MM.1S (cell line): ENCODE results near the gene SNX25.

Experiments used
- DNase-seq: peaks from one replicate; pipeline ENCODE4 v3.0.0-alpha.2; 2015
- H2AFZ ChIP-seq: fragments of 300-600 bp; sonication (generic); 2 replicates; pipeline ENCODE4 v1.6.0; 2016; ENCODE audit warnings: antibody characterized with exemption, low read length
- H3F3A ChIP-seq: fragments of 300-600 bp; sonication (generic); 2 replicates; pipeline ENCODE4 v1.6.1; 2016; ENCODE audit warnings: mild to moderate bottlenecking, antibody characterized with exemption, low read length, moderate library complexity, mixed read lengths; ENCODE audit not compliant: insufficient read depth
- H3K27ac ChIP-seq: fragments of 300-600 bp; sonication (generic); 2 replicates; pipeline ENCODE4 v1.5.1; 2016; ENCODE audit warnings: mild to moderate bottlenecking, low read length
- H3K27me3 ChIP-seq: fragments of 300-600 bp; sonication (generic); replicated peaks from 2 replicates; pipeline ENCODE4 v1.6.0; 2016; ENCODE audit warnings: low read length; ENCODE audit not compliant: insufficient read depth
- H3K36me3 ChIP-seq: fragments of 300-600 bp; sonication (generic); replicated peaks from 2 replicates; pipeline ENCODE4 v1.6.1; 2016; ENCODE audit warnings: mild to moderate bottlenecking, low read length, mixed read lengths; ENCODE audit not compliant: insufficient read depth
- H3K4me1 ChIP-seq: fragments of 300-600 bp; sonication (generic); 2 replicates; pipeline ENCODE4 v1.6.1; 2016; ENCODE audit warnings: low read length, mixed read lengths
- H3K4me2 ChIP-seq: fragments of 300-600 bp; sonication (generic); 2 replicates; pipeline ENCODE4 v1.6.0; 2016; ENCODE audit warnings: low read depth, low read length
- H3K4me3 ChIP-seq: fragments of 300-600 bp; sonication (generic); 2 replicates; pipeline ENCODE4 v1.5.1; 2016; ENCODE audit warnings: low read length, mixed read lengths
- H3K79me2 ChIP-seq: fragments of 300-600 bp; sonication (generic); 2 replicates; pipeline ENCODE4 v1.6.1; 2016; ENCODE audit warnings: mixed run types, low read length, mixed read lengths
- H3K9ac ChIP-seq: fragments of 300-600 bp; sonication (generic); 2 replicates; pipeline ENCODE4 v1.6.1; 2016; ENCODE audit warnings: low read length, mixed read lengths
- H3K9me2 ChIP-seq: fragments of 300-600 bp; sonication (generic); replicated peaks from 2 replicates; pipeline ENCODE4 v1.6.1; 2016; ENCODE audit warnings: mild to moderate bottlenecking, low read length, mixed read lengths; ENCODE audit not compliant: insufficient read depth
- H3K9me3 ChIP-seq: fragments of 300-600 bp; sonication (generic); replicated peaks from 2 replicates; pipeline ENCODE4 v1.6.1; 2016; ENCODE audit warnings: mild to moderate bottlenecking, low read length, mixed read lengths; ENCODE audit not compliant: insufficient read depth
- H4K20me1 ChIP-seq: fragments of 300-600 bp; sonication (generic); 2 replicates; pipeline ENCODE4 v1.6.1; 2016; ENCODE audit warnings: mild to moderate bottlenecking, low read length, moderate library complexity, mixed read lengths; ENCODE audit not compliant: insufficient read depth
- EZH2 ChIP-seq: fragments of 300-600 bp; sonication (generic); optimal IDR thresholded peaks from 2 replicates; pipeline ENCODE3; 2017; ENCODE audit warnings: low read depth, mild to moderate bottlenecking, antibody characterized with exemption, low read length, mixed read lengths
- EZH2phosphoT487 ChIP-seq: fragments of 300-600 bp; sonication (generic); IDR thresholded peaks from 2 replicates; pipeline ENCODE4 v1.6.1; 2018; ENCODE audit warnings: antibody characterized with exemption, low read length
- TF ChIP-seq, protein P1 (sequence below): fragments of 300-600 bp; sonication (generic); IDR thresholded peaks from 2 replicates; pipeline ENCODE4 v1.5.1; 2016; ENCODE audit warnings: antibody characterized with exemption, low read length, mixed read lengths

The SNX25 gene

DNA sequence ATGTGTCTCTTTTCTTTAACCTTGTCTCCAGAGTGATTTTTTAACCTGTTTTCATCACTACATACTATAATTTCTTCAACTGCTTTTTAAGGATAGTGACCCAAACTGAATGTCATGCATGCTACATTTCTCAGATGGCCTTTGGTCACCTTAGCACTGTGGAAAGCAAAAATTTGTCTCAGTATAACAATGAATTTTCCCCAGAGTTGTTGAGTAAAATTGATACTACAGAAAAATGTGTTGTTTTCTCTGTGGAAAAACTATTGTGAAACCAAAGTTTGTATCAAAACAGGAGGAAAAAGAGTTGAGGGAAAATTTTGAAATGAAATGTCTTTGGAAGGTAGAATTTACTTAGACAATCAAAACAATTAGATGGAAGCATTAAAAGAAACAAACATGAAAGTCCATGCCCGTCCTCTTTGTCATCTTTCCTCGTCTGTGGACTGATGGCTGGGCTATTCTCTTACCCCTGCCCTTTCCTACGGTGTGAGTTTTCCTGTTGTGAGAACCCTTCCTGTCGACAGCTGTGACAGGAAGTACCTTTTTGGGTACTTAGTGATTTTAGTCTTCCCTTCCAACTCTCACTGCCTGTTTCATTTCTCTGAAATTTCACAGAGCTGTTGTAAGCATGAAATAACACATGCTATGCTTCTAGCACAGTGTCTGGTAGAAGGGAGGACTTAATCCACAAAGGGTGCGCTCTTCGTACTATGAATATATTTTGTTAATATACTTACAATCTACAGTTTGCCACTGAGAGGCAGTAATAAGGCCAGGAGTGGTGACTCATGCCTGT, 135.5 kb downstream of the SNX25 start:
- H3K79me2 ChIP-seq = peaks cover 19% of the 10 kb centered on the region
- H3F3A ChIP-seq = peaks cover 37% of the 10 kb centered on the region
- H4K20me1 ChIP-seq = no peaks in the 10 kb centered on the region
- peak; percentile 47 for DNase-seq
- H3K4me2 ChIP-seq = peak overlapping the region; percentile 56
- H3K27me3 ChIP-seq = no peaks in the 10 kb centered on the region
- TF ChIP-seq, protein P1, sequence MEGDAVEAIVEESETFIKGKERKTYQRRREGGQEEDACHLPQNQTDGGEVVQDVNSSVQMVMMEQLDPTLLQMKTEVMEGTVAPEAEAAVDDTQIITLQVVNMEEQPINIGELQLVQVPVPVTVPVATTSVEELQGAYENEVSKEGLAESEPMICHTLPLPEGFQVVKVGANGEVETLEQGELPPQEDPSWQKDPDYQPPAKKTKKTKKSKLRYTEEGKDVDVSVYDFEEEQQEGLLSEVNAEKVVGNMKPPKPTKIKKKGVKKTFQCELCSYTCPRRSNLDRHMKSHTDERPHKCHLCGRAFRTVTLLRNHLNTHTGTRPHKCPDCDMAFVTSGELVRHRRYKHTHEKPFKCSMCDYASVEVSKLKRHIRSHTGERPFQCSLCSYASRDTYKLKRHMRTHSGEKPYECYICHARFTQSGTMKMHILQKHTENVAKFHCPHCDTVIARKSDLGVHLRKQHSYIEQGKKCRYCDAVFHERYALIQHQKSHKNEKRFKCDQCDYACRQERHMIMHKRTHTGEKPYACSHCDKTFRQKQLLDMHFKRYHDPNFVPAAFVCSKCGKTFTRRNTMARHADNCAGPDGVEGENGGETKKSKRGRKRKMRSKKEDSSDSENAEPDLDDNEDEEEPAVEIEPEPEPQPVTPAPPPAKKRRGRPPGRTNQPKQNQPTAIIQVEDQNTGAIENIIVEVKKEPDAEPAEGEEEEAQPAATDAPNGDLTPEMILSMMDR = no peak
- TF ChIP-seq EZH2phosphoT487 (no peak), EZH2 (no peak)
- peak overlapping the region; percentile 65 for H3K27ac ChIP-seq
- H3K4me1 ChIP-seq = peaks cover 56% of the 10 kb centered on the region
- H3K4me3 ChIP-seq = 0 out of 2 replicates have a peak overlapping the region, but pooled peaks have one; percentile 8
- H2AFZ ChIP-seq = no peak overlapping the region
- H3K9ac ChIP-seq = peak overlapping the region; percentile 23; the same call in 1 of the 2 replicates
- no peaks in the 10 kb centered on the region for H3K9me2 ChIP-seq
- H3K9me3 ChIP-seq = no peaks in the 10 kb centered on the region
- H3K36me3 ChIP-seq = peaks cover 11% of the 10 kb centered on the region

DNA sequence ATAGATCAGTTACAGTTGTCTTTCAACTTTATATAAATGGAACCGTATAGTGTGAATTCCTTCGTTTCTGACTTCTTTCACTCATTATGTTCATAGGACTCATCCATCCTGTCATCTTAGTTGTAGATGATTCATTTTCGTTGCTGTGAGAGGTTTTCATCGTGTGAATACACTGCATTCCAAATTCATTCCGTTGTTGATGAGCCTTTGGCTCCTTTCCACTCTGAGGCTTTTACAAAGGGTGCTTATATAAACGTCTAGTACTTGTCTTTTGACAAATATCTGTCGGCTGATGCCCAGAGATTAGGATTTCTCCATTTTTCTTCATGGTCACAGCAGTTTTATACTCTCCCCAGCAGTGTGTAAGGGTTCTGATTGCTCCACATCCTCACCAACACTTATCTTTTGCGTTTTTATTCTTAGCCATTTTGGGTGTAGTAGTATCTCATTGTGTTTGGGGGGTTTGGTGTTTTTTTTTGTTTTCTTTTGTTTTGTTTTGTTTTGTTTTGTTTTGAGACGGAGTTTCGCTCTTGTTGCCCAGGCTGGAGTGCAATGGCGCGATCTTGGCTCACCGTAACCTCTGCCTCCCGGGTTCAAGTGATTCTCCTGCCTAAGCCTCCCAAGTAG, 137.7 kb downstream of the SNX25 start:
- peaks cover 15% of the 10 kb centered on the region for H3K36me3 ChIP-seq
- no peaks in the 10 kb centered on the region for H3K9me2 ChIP-seq
- peaks cover 11% of the 10 kb centered on the region for H3K79me2 ChIP-seq
- H4K20me1 ChIP-seq = no peaks in the 10 kb centered on the region
- no peak overlapping the region for H3K4me2 ChIP-seq
- peaks cover 26% of the 10 kb centered on the region for H3F3A ChIP-seq
- no peak overlapping the region for H2AFZ ChIP-seq
- H3K27me3 ChIP-seq = no peaks in the 10 kb centered on the region
- H3K9ac ChIP-seq = no peak overlapping the region
- H3K4me3 ChIP-seq = no peak overlapping the region
- TF ChIP-seq, protein P1 = no peak
- no peak overlapping the region for H3K27ac ChIP-seq
- no peaks in the 10 kb centered on the region for H3K9me3 ChIP-seq
- DNase-seq = no peak
- H3K4me1 ChIP-seq = peaks cover 50% of the 10 kb centered on the region

DNA sequence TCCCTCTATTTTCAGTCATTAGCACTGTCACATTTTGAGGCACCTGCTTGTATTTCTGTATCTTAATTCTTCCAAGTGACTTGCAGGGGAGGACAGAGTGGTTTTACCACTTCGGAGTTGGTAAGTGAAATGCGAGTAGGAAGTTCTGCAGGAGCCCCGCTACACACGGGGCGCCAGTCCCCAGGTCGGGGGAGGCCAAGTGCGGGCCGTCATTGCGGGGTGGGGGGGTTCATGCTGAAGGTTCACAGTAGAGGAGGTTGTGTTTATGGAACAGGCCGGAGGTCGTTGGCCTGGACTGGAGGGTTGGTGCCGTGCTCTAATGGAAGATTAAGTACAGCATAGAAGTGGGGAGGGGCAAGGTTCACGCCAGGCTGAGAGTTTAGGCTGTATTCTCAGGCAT, 142.3 kb downstream of the SNX25 start:
- H2AFZ ChIP-seq = no peak overlapping the region
- no peak for DNase-seq
- H3K4me2 ChIP-seq = peak overlapping the region; percentile 69; the same call in 1 of the 2 replicates
- H3K79me2 ChIP-seq = 0 out of 2 replicates have a peak, but pooled peaks cover 4% of the 10 kb centered on the region
- H3K4me1 ChIP-seq = peaks cover 28% of the 10 kb centered on the region
- H3K27me3 ChIP-seq = no peaks in the 10 kb centered on the region
- H3F3A ChIP-seq = peaks cover 21% of the 10 kb centered on the region
- no peaks in the 10 kb centered on the region for H3K9me2 ChIP-seq
- no peak for TF ChIP-seq EZH2phosphoT487
- no peak for TF ChIP-seq EZH2
- H3K9me3 ChIP-seq = no peaks in the 10 kb centered on the region
- H3K9ac ChIP-seq = peak overlapping the region; percentile 77; the same call in 1 of the 2 replicates
- H3K27ac ChIP-seq = peak overlapping the region; percentile 93
- H3K4me3 ChIP-seq = no peak overlapping the region
- peaks cover 25% of the 10 kb centered on the region for H3K36me3 ChIP-seq
- no peaks in the 10 kb centered on the region for H4K20me1 ChIP-seq
